NCI-H1105 (cell line): ENCODE results near the gene C1QTNF1.
A peak's percentile ranks its signal among the peaks of the same experiment; 100 is the strongest.
"Not testable (repeated sequence)": the region's sequence is repeated elsewhere in the genome, so short reads cannot be mapped to it uniquely, and the experiment has no call there.

Source experiments
- DNase-seq: peaks from one replicate; lab custom pipeline; 2025; lab: John Stamatoyannopoulos, UW

C1QTNF1 gene

DNA sequence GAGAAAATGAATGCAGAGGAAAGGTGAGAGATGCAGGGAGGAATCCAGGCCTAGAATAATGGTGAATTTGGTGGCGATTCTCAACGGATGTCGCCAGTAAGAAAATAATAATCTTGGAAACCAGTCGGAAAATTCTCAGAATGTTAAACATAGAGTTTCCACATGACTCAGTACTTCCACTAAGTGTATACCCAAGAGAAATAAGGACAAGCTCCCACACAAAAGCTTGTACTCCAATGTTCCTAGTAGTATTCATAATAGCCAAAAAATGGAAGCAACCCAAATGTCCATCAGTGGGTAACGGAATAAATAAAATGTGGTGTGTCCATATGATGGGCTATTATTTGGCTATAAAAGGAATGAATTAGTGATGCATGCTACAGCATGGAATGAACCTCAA is 31.2 kb downstream of the C1QTNF1 start:
- no peak for DNase-seq

DNA sequence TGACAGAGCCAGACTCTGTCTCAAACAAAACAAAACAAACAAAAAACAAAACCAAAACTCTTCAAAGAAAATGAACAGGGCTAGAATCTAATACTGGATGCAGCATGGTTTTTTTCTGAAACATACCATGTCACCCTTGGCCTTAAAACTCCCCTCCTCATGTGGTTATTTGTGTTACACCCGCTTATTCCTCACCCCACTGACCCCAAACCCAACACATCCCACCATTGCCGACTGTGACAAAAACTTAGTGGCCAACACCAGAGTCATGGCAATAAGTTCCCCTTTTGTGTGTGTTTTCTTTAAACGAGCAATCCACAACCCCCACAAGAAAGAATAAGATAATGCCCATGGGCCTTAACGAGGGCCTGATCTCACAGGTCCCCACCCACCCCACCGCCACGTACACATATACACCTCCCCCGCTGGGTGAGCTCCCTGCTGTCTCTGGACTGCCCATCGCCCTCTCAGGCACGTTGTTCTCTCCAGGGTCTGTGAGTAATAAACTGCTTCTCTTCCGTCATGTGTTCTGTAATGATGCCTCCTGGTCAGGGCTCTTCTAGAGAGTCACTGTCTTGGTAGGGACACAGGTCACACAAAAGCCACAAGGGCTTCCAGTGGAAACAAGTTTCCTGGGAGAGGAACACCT is 33.9 kb downstream of the C1QTNF1 start:
- DNase-seq, result no peak

DNA sequence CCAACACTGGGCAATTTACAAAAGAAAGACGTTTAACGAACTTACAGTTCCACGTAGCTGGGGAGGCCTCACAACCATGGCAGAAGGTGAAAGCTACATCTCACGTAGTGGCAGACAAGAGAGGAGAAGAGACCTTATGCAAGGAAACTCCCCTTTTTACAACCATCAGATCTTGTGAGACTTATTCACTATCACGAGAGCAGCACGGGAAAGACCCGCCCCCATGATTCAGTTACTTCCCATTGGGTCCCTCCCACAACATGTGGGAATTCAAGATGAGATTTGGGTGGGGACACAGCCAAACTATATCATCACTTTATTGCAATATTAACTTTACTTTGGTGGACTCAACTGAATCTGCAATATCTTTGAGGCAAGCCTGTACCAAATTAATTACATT is 38.7 kb downstream of the C1QTNF1 start:
- no peak for DNase-seq

DNA sequence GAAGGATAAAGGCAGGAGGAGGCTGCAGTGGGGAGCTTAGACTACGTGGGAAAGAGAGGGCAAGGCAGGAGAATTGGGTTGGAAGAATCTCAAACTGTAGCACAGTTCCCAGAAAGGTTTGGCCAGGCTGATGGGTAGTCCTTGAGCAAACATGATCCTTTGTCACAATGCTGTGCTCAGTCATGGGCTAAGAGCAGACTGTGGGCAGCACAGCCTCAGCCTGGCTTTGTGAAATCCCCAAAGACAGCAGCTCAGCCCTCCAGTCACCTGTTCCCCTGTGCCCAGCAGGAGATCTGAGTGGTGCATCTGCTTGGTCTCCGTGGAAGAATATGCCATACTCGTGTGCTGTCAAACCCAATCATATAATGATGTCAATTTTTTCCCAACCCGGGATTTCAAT is 40.1 kb downstream of the C1QTNF1 start:
- DNase-seq, result no peak

DNA sequence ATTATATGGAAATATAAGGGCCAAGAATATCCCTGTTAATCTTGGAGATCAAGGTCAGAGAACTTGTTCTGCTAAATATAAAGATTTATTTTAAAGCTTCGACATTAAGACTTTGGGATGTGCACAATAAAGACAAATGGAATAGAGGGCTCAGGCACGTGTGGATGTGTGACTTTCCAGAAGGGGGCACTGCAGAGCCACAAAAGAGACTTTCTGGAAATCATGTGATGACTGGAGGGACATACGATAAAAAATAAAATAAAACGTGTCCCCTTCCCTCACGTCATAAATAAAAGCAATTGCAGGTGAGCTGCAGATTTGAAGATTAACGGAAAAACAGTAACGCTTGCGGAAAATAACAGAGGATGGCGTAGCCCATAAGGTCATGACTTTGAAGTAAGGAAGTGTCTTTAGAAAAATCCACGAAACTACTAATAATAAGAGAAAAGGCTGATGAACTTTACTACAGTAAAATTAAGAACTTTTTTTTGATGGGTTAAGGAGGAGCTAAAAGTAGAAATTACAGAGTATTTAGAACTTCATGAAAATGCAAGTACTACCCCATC is 41.2 kb downstream of the C1QTNF1 start:
- DNase-seq, result peak; percentile 10

DNA sequence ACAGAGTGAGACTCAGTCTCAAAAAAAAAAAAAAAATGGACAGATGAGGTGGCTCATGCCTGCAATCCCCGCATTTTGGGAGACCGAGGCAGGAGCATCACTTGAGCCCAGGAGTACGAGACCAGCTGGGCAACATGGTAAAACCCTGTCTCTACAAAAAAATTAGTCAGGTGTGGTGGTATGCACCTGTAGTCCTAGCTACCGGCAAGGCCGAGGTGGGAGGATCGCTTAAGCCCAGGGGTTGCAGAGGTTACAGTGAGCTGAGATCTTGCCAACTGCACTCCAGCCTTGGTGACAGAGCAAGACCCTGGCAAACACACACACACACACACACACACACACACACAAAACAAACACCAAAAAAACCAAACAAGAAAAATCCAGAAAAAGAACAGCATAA is 43.0 kb downstream of the C1QTNF1 start:
- DNase-seq, result no peak

DNA sequence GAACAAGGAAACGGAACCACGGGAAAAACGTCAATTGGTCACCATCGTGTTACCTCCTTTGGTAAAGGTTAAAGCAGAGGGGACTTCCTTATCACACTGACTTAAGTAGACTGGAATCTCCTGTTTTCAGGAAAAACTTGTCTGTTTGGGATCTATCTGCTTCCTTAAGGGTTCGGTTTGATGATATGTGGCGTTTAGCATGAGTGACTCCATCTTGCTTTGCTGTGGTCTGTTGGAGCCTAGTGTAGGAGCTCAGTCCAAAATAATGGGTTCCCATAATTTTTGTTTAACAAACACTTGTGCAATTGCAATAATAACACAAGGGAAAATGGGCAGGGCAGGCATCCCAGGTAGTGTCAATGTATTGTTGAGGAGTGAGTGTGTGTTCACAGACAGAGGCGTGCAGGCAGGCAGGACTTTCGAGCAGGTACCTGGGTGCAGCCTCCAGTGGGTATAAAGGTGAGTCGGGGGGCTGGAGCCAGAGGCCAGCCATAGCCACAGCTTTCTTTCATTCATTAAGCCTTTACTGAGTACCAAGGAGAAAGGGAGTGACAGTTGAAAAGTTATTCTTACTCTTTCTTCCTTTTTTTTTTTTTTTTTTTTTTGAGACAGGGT is 46.4 kb downstream of the C1QTNF1 start:
- no peak for DNase-seq

DNA sequence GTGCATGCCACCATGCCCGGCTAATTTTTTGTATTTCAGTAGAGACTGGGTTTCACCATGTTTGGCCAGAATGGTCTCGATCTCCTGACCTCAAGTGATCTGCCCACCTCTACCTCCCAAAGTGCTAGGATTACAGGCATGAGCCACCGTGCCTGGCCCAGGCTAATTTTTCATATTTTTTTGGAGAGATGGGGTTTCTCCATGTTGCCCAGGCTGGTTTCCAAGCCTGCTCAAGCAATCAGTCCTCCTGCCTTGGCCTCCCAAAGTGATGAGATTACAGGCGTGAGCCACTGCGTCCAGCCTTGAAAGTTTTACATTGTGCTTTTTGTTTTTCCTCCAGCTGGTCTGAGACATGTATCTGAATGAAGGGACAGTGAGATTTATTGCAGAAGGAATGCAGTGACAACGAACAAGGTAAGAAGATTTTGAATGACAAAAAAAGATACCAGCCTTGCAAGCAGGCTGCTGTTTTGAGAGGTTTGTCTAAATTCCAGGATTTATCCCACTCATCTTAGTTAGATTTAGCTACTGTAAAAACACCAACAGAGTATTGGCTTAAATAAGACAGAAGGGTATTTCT is 47.3 kb downstream of the C1QTNF1 start:
- DNase-seq, result no peak

DNA sequence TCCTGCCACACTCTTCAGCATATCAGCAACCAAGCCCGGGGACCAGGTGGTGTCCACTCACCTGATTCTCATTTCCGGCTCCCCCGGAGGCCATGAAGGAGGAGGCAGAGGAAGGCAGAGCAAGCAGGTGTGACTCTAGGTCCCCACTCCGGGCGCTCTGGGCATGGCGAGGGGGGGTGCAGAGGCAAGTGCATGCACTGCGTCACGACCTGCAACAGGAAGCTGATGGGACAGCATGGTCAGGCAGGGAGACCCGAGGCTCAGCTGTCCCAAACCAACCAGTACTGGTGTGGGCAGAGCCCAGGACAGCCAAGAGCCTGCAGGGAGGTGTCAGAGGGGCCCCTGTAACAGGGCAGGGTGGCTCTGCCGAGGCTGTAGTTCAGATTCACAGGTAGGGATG is 48.6 kb downstream of the C1QTNF1 start:
- no peak for DNase-seq

DNA sequence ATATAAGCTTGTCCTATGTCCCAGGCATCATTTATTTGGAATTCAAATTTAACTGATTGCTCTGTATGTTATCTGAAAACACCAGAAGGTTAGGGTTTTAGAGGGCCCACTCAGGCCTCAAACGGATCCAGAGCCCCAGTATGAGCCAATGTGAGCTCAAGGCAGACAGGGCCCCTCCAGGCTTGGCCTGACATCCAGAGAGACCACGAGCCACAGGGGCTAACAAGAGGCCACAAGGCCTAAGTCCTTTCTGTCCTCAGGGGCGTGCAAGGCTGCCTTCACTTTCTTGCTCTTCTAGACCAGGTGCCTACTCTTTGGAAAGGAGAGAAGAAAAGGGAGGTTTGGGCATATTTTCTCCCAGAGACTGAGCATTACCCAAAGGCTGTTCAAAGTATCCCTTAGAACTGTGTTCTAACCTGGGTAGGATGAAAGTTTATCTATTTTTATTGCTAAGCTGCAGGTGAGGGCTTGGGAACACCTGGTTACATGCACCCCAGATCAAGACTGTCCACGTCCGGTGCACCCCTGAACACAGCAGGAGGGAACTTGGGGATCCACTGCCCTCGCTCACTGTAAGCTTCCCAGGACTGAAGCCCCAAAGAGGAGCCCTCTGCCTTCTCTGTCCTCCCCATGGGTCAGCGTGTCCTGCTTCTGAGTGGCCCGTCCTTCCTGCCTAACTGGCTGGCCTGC is 49.2 kb downstream of the C1QTNF1 start:
- no peak for DNase-seq

DNA sequence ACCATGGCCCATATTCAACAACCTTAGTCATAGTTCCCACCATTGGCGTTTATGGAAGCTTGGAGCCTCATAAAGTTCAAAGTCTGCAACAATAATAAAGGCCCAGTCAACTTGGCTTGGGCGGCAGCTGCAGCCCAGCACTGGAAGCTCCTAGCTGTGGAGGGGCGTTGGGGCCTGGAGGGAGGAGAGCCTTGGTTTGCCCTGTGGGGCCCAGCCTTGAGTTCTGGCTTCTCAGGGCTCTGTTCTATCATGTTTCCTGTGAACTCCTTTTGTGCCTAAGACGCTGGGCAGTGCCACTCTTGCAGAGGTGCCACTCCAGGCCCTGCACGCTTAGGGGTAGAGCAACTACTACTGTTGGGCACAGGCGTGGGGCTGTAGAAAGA is 49.7 kb downstream of the C1QTNF1 start:
- no peak for DNase-seq

DNA sequence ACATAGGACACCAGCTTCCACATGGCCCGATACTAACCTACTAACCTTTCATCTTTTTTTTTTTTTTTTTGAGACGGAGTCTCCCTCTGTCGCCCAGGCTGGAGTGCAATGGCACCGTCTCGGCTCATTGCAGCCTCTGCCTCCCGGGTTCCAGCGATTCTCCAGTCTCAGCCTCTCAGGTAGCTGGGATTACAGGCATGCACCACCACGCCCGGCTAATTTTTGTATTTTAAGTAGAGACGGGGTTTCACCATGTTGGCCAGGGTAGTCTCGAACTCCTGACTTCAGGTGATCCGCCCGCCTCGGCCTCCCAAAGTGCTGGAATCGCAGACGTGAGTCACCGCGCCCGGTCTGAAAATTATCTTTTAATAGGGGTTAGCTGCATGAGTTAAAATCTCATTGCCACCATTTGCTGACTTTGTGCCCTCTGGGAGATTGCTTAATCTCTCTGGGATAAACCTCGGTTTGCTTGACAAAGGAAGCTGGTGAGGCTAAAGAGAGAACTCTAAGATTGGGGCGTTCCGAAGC is 50.2 kb downstream of the C1QTNF1 start:
- DNase-seq, result not testable (repeated sequence)

DNA sequence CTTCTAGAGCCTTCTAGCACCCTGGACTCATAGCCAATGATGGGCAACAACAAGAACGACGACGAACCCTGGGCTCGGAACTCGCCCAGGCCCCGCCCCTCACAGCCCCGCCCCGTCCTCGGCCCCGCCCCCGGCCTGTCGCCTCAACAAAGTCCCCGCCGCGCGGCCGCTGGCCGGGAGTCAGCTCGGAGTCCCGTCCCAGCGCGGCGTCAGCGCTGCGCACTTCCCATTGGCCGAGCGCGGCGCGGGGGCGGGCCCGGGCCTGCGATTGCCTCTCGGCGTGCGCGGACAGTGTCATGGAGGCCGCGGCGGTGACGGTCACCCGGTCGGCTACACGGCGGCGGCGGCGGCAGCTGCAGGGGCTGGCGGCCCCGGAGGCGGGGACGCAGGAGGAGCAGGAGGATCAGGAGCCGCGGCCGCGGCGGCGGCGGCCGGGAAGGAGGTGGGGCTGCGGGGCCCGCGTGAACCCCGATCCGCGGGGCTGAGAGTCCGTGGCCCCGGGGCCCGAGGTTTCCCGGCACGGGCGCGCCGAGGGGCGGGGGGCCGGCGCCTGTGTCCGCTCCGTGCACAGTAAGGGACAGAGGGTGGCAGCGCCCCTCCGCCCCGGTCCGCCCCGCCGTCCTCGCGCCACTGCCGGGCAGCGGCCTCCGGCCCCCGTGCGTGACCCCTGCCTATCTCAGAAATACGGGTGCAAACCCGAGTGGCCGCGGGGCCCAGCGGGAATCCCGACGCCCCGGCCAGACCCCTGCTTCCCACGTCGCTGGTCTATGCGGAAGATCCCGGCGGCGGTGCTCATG is 50.9 kb downstream of the C1QTNF1 start, which contains the start of gene ENGASE:
Gene ENGASE, plus strand, starts transcription at position 176 of the 797 bp plus-strand sequence. Its CDS starts 121 bp downstream, at position 297.
- DNase-seq, result peak; percentile 88

DNA sequence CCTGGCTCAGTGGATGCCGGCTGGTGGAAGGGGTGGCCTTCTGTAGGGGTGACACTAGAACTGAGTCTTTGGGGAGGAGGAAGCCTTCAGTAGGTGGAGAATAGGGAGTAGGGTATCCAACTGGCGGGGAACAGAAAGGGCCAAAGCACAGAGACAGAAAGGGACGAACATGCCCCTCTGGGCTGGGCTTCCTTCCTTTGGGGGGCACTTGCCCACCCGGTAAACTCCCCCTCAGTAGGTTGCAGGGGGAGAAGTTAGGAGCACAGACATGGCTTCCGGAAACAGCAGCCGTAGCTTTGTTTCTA is 51.4 kb downstream of the C1QTNF1 start:
- no peak for DNase-seq

DNA sequence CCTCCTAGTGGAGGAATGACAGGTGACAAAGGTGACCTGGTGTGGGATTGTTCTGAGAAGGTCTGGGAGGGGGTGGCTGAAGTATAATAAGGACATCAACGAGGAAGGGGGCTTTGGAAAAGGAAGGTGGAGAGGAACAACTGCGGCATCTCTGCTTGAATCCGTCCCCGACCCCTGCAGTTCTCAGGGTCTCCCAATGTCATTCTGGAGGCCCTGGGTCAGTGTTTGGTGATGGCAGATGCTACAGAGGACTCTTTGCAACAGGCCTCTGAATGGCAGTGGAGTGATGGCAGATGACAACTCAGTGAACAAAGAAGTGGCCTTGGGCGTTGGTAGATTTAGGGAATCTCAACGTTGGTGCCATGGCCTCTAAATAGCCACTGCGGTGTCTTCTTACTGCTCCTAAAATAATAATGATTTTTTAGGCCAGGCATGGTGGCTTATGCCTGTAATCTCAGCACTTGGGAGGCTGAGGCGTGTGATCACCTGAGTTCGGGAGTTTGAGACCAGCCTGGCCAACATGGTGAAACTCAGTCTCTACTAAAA is 52.0 kb downstream of the C1QTNF1 start:
- no peak for DNase-seq

DNA sequence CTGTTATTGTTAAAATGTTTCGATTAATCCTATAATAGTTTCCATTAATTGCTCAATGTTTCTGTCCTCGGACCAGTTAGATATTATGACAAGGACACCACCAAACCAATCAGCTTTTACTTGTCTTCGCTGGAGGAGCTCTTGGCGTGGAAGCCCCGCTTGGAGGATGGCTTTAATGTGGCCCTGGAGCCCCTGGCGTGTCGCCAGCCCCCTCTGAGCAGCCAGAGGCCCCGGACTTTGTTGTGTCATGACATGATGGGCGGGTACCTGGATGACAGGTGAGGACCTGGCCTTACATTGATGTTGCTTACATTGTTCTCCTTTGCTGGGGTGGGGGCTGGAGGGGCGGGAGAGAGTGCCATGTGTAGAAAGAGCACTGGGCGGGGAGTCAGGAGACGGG is 53.6 kb downstream of the C1QTNF1 start:
- DNase-seq, result no peak

DNA sequence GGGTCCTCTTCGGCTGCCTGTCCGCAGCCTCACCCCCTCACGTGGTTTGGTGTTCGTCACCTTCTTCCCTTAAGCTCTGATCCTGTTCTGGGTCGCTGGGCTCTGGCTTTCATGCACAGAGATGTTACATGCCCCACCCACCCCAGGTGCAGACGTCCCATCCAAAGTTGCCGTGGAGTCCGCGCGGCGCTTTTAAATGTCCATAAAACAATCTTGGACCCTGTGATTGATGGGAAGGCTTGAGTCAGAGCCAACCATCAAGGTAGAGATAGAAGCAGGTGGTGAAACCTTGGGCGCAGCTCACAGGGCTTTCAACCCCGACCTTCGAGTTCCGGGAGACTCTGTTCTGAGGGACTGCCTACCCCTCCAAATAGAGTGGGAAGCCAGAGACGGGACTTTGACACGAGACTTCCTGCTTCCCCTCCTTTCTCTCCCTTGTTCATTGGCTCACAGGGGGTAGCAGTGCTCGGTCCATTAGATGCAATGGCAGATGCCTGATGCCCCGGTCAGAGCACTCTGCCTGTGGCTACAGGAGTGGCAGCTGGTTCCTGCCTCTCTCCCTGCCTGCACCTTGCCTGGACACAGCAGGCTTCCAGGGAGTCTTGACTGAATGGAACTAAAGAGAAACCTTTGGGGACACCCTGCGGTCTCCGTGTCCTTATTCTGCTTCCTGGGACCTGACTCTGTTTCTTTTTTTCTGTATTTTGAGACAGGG is 54.7 kb downstream of the C1QTNF1 start:
- no peak for DNase-seq

DNA sequence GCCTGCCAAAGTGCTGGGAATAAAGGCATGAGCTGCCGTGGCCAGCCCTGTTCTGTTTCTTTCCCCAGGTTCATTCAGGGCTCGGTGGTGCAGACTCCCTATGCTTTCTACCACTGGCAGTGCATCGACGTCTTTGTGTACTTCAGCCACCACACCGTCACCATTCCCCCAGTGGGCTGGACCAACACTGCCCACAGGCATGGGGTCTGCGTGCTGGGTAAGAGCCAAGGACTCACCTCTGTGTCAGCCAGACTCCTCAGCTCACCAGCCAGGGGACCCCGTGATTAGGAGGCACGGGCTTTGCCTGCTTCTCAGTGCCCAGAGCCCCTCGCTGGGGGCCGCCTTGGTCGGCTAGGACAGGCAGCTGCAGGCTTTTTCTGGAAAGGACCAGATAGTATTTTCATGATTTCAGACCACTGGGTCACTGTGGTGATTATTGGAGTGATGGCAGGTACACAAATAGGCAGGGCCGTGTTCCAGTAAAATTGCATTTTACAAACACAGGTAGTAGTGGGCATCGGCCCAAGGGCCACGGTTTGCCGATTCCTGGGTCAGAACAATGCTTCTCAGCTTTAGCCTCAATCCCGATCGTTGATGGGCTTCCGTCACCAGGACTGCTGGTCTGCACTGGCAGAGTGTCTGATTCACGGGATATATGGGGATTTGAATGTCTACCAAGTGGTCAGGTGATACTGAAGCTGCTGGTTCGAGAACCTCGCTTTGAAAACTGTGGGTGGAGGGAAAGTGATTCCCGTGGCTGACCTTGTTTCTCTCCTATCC is 55.6 kb downstream of the C1QTNF1 start:
- DNase-seq, result no peak

DNA sequence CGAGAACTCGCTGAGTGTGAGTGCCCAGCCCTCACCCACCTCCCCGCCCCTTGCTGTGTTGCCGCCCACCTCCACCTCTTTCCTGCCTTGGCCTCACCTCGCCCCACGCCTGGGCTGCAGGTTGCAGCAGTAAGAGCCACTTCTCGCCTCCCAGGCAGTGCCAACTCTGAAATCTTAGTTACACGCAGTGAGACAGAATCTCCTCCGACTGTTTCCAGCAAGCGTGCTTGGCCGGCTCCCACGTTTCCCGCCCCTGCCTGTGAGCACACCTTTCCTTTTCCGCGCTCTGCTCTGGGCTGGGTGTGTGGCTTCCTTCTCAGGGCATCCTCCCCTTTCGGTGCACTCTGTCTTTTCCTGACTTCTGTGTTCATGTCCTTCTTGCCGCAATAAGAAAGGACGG is 56.4 kb downstream of the C1QTNF1 start:
- no peak for DNase-seq

DNA sequence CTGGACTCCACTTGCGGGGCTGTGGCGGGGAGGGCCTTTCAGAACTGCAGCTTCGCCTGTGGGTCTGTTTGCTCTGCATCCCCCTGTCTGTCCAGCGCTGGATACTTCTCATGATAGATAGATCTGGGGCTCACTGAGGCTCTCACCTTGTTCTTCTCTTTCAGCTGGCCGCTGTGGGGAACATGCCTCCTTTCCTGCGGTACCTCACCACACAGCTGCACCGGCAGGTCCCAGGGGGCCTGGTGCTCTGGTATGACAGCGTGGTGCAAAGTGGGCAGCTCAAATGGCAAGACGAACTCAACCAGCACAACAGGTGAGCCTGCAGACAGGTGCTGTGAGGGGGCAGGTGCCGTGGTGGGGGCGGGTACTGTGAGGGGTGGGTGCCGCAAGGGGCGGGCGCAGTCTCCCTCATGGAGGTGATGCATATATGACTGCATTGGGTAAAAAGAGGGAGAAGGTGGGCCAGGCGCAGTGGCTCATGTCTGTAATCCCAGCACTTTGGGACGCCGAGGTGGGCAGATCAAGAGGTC is 56.9 kb downstream of the C1QTNF1 start:
- DNase-seq, result no peak
